Glutamatergic neuron (in vitro differentiated cells): Measurements from ENCODE around the gene CAMKK1. TPM values are rescaled to one million over a fixed set of nuclear protein-coding genes. Genes with fewer than 3 reads are reported as not detected.

Source experiments
- DNase-seq: peaks from one replicate; pipeline ENCODE4 v3.0.0; 2022
- H3K27ac Mint-ChIP-seq: one replicate; pipeline ENCODE4 v1.8.0; 2020; ENCODE audit warnings: mild to moderate bottlenecking, mixed read lengths, inconsistent platforms; ENCODE audit not compliant: unreplicated experiment
- H3K27me3 Mint-ChIP-seq: one replicate; pipeline ENCODE4 v1.8.0; 2020; ENCODE audit warnings: mild to moderate bottlenecking, moderate library complexity, mixed read lengths, inconsistent platforms; ENCODE audit not compliant: unreplicated experiment
- H3K36me3 Mint-ChIP-seq: one replicate; pipeline ENCODE4 v1.8.0; 2020; ENCODE audit warnings: mild to moderate bottlenecking, mixed read lengths, inconsistent platforms; ENCODE audit not compliant: unreplicated experiment
- H3K4me1 Mint-ChIP-seq: one replicate; pipeline ENCODE4 v1.8.0; 2020; ENCODE audit warnings: mild to moderate bottlenecking, low read depth, mixed read lengths, inconsistent platforms; ENCODE audit not compliant: unreplicated experiment
- H3K4me3 Mint-ChIP-seq: one replicate; pipeline ENCODE4 v1.8.0; 2020; ENCODE audit warnings: mild to moderate bottlenecking, mixed read lengths, inconsistent platforms; ENCODE audit not compliant: unreplicated experiment
- H3K9me3 Mint-ChIP-seq: one replicate; pipeline ENCODE4 v1.8.0; 2020; ENCODE audit warnings: mild to moderate bottlenecking, moderate library complexity, mixed read lengths, inconsistent platforms; ENCODE audit not compliant: unreplicated experiment
- total RNA-seq: library from RNA; stranded (reverse); fragmentation: NEBNext Ultra II Directional; extraction: Animal tissue kit (Norgen Biotek cat#: 25700); gene quantifications from one replicate; pipeline ENCODE4 v1.2.1, GENCODE V29; 2021; ENCODE audit not compliant: unreplicated experiment
- TF ChIP-seq, protein P1 (sequence below): fragments of 200-600 bp; sonication (generic); IDR thresholded peaks from one replicate; pipeline ENCODE4 v1.5.0; 2021; ENCODE audit not compliant: partially characterized antibody, unreplicated experiment

Gene CAMKK1
- total RNA-seq, 1 donor from 2014 or later: 41.3 TPM

DNA sequence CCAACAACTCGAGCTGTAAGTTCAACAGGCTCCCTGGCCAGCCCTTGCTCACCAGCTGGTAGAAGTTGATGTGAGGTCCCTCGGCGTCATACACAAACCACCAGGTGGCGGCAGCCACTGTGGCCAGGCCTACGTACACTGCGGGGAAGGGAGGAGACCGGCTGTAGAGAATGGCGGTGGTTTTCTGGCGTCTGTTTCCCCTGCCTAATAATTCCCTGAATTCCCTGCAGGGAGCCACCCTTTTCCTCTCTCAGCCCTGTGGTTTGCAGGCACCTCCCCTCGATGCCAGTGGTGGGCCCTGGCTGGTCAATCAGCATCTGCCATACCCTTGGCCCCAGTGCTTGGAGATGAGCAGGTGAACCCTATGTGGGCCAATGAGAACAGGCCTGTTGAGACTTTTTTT is 42.3 kb upstream of the CAMKK1 start:
- Mint-ChIP-seq H3K4me3 (no peak overlapping the region), H3K27ac (no peak overlapping the region), H3K36me3 (peaks cover 12% of the 10 kb centered on the region), H3K9me3 (peaks cover 5% of the 10 kb centered on the region), H3K4me1 (peaks cover 3% of the 10 kb centered on the region), H3K27me3 (peaks cover 7% of the 10 kb centered on the region)
- TF ChIP-seq, protein P1, sequence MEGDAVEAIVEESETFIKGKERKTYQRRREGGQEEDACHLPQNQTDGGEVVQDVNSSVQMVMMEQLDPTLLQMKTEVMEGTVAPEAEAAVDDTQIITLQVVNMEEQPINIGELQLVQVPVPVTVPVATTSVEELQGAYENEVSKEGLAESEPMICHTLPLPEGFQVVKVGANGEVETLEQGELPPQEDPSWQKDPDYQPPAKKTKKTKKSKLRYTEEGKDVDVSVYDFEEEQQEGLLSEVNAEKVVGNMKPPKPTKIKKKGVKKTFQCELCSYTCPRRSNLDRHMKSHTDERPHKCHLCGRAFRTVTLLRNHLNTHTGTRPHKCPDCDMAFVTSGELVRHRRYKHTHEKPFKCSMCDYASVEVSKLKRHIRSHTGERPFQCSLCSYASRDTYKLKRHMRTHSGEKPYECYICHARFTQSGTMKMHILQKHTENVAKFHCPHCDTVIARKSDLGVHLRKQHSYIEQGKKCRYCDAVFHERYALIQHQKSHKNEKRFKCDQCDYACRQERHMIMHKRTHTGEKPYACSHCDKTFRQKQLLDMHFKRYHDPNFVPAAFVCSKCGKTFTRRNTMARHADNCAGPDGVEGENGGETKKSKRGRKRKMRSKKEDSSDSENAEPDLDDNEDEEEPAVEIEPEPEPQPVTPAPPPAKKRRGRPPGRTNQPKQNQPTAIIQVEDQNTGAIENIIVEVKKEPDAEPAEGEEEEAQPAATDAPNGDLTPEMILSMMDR: peak; percentile 52
- DNase-seq: peak; percentile 73

GRCh38 chr17:3929764-3930163 is 36.9 kb upstream of the CAMKK1 start:
- Mint-ChIP-seq H3K9me3 (peaks cover 4% of the 10 kb centered on the region), H3K36me3 (no peaks in the 10 kb centered on the region)
- TF ChIP-seq, protein P1: no peak

DNA sequence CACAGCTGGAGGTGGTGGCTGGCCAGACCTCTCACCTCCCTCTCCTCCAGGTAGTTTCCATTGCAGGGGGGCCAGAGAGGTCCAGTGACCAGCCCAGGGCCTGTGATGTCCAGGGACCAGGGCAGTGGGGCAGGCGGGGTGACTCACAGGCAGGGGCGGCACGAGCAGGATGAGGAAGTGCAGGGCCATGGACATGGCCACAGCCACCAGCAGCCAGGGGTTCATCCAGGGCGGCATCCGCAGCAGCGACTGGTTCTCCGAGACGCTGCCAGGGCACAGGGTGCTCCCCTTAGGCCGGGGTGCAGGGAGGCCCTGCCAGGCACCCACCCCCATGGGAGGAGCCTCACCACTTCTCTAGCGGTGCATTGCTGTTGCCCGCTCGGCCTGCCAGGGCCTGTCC is 36.3 kb upstream of the CAMKK1 start:
- no peaks in the 10 kb centered on the region for H3K36me3 Mint-ChIP-seq
- DNase-seq: no peak
- peaks cover 5% of the 10 kb centered on the region for H3K27me3 Mint-ChIP-seq
- TF ChIP-seq, protein P1: no peak
- peaks cover 16% of the 10 kb centered on the region for H3K4me1 Mint-ChIP-seq
- peaks cover 7% of the 10 kb centered on the region for H3K9me3 Mint-ChIP-seq
- no peak overlapping the region for H3K27ac Mint-ChIP-seq
- H3K4me3 Mint-ChIP-seq: no peak overlapping the region

More at GRCh38 chr17:3929764-3930163, 36.9 kb upstream of the CAMKK1 start:
- peaks cover 11% of the 10 kb centered on the region for H3K4me1 Mint-ChIP-seq
- DNase-seq: no peak
- H3K27me3 Mint-ChIP-seq: peaks cover 5% of the 10 kb centered on the region
- no peak overlapping the region for H3K4me3 Mint-ChIP-seq
- no peak overlapping the region for H3K27ac Mint-ChIP-seq

- peaks cover 22% of the 10 kb centered on the region for H3K4me1 Mint-ChIP-seq
- no peak overlapping the region for H3K27ac Mint-ChIP-seq
- peaks cover 9% of the 10 kb centered on the region for H3K9me3 Mint-ChIP-seq
- H3K4me3 Mint-ChIP-seq: no peak overlapping the region
- DNase-seq: no peak
- TF ChIP-seq, protein P1: no peak
- no peaks in the 10 kb centered on the region for H3K36me3 Mint-ChIP-seq
- peaks cover 7% of the 10 kb centered on the region for H3K27me3 Mint-ChIP-seq
Measured at GRCh38 chr17:3928406-3928805, 35.6 kb upstream of the CAMKK1 start.

DNA sequence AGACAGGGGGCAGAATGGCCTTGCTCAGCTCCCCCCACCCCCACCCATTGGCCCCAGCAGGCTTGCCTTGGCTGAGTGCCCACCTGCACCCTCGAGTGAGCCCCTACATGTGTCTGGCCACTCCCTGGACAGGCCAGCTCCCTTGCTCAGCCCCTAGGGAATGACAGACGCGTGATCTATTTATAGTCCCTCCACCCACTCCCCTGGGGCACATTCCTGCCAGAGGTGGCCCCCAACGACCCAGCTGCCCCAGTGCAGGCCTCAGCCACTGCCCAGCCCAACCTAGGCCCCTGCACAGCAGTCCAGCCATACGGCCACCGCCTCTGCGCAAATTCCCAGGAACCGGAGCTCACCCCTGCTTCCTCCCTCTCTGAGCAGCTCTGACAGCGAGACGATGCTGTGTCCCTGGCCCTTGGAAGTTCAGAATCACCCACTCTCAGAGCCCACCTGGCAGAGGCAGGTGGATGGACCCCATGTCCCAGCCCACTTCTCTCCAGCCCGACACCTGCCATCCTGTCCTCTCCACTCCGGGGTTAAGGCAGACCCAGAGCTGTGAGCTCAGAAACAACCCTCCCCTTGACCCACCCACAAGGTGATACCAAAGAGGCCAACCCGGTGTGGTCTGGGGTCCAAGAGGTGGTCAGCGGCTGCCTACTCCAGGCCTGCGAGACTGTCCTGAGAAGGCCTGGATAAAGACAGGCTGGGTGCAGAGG is 34.9 kb upstream of the CAMKK1 start:
- DNase-seq: no peak
- H3K27ac Mint-ChIP-seq: no peak overlapping the region
- H3K27me3 Mint-ChIP-seq: peaks cover 7% of the 10 kb centered on the region
- H3K9me3 Mint-ChIP-seq: peaks cover 9% of the 10 kb centered on the region
- H3K4me1 Mint-ChIP-seq: peaks cover 23% of the 10 kb centered on the region
- TF ChIP-seq, protein P1: no peak
- H3K4me3 Mint-ChIP-seq: no peak overlapping the region
- H3K36me3 Mint-ChIP-seq: no peaks in the 10 kb centered on the region
